Adrenal gland (tissue), 5 donors: Measurements from ENCODE around the gene ZNF562.

Experiments
- POLR2A ChIP-seq, 2 donors: fragments of 450-650 bp; IDR thresholded peaks; one replicate each; pipeline ENCODE4 v1.6.1; 2017; ENCODE audit warnings: antibody characterized with exemption in 2 of 2, mild to moderate bottlenecking in 2 of 2, moderate library complexity in 1 of 2
- TF ChIP-seq, protein P1 (sequence below), 6 experiments: fragments of 450-650 bp in 4 of 6; fragments of 200-600 bp in 2 of 6; sonication (generic) in 1 of 6; IDR thresholded peaks; 1 replicate in 5 of 6; 2 replicates in 1 of 6; pipeline versions ENCODE4 v1.5.1 to v1.8.0; 2016 to 2021; ENCODE audit warnings: antibody characterized with exemption in 6 of 6, mild to moderate bottlenecking in 2 of 6, moderate library complexity in 1 of 6
- donor health status: DM: no; HTN: no; CAD: no.

DNA sequence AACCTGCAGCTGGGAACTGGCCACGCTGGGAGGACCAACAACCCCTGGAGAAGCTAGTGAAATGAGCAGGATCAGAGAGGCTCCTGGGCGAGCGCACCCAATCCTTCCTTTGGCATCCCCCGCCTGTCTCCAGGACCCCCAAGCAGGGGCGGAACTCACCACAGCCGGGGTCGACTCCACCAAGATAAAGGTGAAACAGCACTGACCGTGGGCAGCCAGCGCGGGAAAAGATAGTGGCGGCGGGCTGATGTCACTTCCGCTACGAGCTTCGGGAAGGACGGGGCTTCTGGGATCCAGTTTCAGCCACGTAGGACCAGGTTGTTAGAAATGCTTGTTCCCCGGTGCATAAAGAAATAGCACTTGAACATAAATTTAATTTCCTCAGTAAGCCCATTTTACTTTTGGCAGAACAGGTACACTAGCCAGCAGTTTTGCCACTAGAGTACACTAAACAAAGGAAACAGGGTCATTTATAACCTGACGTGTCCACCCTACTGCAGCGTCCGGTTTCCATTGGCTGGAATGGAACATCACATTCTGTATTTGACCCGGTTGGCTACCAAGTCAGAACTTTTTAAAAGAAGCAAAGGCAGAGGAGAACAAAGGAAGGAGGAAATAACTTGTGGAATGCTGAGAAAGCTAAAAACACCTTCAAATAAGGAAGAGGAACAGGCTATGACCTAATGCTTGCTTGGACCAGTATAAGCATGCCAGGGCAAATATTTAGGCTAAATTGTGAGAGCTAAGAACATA lies 25.5 kb upstream of the ZNF562 start:
- TF ChIP-seq, protein P1, sequence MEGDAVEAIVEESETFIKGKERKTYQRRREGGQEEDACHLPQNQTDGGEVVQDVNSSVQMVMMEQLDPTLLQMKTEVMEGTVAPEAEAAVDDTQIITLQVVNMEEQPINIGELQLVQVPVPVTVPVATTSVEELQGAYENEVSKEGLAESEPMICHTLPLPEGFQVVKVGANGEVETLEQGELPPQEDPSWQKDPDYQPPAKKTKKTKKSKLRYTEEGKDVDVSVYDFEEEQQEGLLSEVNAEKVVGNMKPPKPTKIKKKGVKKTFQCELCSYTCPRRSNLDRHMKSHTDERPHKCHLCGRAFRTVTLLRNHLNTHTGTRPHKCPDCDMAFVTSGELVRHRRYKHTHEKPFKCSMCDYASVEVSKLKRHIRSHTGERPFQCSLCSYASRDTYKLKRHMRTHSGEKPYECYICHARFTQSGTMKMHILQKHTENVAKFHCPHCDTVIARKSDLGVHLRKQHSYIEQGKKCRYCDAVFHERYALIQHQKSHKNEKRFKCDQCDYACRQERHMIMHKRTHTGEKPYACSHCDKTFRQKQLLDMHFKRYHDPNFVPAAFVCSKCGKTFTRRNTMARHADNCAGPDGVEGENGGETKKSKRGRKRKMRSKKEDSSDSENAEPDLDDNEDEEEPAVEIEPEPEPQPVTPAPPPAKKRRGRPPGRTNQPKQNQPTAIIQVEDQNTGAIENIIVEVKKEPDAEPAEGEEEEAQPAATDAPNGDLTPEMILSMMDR (IDR thresholded peaks at IDR 0.05): no peak
- no peak for TF ChIP-seq POLR2A (IDR thresholded peaks at IDR 0.05)
